ENCODE measurements around the gene TAS2R31.

The TAS2R31 gene

GRCh38 chr12:11014234-11014633 is 17.0 kb downstream of the TAS2R31 start:
- in situ Hi-C loops (cut with HindIII; ENCODE audit: low sequenced_read_pairs): no loop called here

GRCh38 chr12:11007608-11008007 is 23.6 kb downstream of the TAS2R31 start:
- in situ Hi-C loops (cut with HindIII; ENCODE audit: low sequenced_read_pairs): no loop called here

GRCh38 chr12:10998204-10998603 is 33.0 kb downstream of the TAS2R31 start, which contains the start of gene TAS2R20:
Gene TAS2R20, minus strand, starts transcription at chr12:10998304. Its CDS starts 429 bp downstream, at chr12:10997875.
- in situ Hi-C loops (cut with HindIII; ENCODE audit: low sequenced_read_pairs): no loop called here

DNA sequence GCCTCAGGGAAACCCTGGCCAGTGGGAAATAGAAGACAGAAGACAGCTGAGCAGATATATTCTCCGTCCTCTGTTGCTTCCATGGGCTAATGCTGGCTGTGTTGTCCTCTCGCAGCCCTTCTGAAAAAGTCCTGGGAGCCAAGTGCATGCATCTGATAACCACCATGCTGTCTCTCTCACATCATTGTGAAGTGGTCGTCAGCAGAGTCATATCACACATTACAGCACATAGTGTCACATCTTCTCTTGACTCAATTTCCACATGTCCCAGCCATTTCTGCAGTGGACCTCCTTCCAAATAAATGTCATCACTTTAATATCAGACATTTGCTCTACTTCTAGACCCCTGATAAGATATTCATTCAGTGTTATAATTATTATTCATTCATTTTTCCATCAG is 36.9 kb downstream of the TAS2R31 start:
- in situ Hi-C loops (cut with HindIII; ENCODE audit: low sequenced_read_pairs): no loop called here

DNA sequence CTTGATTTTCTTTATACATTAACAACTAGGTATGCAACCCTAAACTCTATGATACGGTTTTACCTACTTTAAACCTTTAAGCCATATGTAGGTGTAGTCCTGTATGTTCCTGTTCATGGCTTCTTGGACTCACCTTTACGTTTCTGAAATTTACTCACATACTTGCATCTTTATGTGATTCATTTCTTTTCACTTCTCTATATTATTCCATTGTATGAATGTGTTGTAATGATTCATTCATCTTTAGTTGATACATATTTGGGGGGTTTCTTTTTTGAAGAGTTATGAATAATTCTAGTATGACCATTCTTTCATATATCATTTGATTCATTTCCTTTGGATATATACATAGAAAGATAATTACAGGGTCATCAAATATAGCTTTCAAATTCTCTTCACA is 42.1 kb downstream of the TAS2R31 start:
- in situ Hi-C loops (cut with HindIII; ENCODE audit: low sequenced_read_pairs): no loop called here

- in situ Hi-C loops (cut with HindIII; ENCODE audit: low sequenced_read_pairs): no loop called here
Measured at GRCh38 chr12:10986812-10987211, 44.4 kb downstream of the TAS2R31 start, which contains the start of gene TAS2R50. Gene TAS2R50, minus strand, starts transcription at chr12:10986912. Its CDS starts 52 bp downstream, at chr12:10986860.

DNA sequence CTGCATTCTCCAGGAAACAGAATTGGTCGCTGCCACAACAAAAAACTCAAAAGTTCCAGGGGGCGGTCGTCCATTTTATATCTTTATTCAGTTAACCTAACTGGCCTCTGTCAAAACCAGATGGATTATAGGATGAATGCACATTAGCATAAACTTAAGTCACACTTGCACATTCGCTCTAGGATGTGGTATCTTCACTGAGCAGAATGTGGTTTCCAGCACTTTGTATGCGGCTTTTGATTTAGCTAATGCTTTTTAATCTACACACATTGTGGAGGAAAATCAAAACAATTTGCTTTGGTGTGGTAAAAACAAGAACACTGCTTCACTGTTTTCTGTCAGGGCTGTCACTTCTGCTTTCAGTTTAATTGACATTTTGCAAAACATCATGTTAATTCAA is 49.0 kb downstream of the TAS2R31 start:
- in situ Hi-C loops (cut with HindIII; ENCODE audit: low sequenced_read_pairs): no loop called here
